DOHH2 (cell line): Measurements from ENCODE around the gene BCL2.

Source experiments
- CTCF ChIP-seq: fragments of 200-600 bp; sonication (generic); IDR thresholded peaks from one replicate; pipeline ENCODE4 v1.5.1; 2014; ENCODE audit warnings: antibody characterized with exemption, mild to moderate bottlenecking, low read depth, low read length; ENCODE audit not compliant: poor library complexity, severe bottlenecking
- EZH2phosphoT487 ChIP-seq: fragments of 200-600 bp; sonication (generic); IDR thresholded peaks from 2 replicates; pipeline ENCODE4 v1.6.1; 2017; ENCODE audit warnings: borderline replicate concordance, mild to moderate bottlenecking, antibody characterized with exemption, low read length, moderate library complexity, mixed read lengths

GRCh38 chr18:63202828-63203227 is 116.7 kb downstream of the BCL2 start:
- TF ChIP-seq CTCF (no peak), EZH2phosphoT487 (no peak)
